Measurements from ENCODE around the gene TSPYL4. TPM values are rescaled to one million over a fixed set of nuclear protein-coding genes. Genes with fewer than 3 reads are reported as not detected.
"Not testable (repeated sequence)": the region's sequence is repeated elsewhere in the genome, so short reads cannot be mapped to it uniquely, and the experiment has no call there.

Gene TSPYL4
- total and polyA plus RNA-seq, 12 donors: 14.6 to 58.4 (median 32.5) TPM

GRCh38 chr6:116290799-116291198 is 36.9 kb upstream of the TSPYL4 start:
- H3K27me3 ChIP-seq: no peaks in the 10 kb centered on the region
- intact Hi-C loops (cut with DNase I): loop anchor here in 1 of 2 donors (10.0 kb wide), 1 partner anchor 74 kb away; no protein-coding TSS in a partner anchor
- H3K4me1 ChIP-seq (replicated peaks in 1 of 2): peaks cover 3 to 5% of the 10 kb centered on the region in 2 donors
- no peaks in the 10 kb centered on the region for H3K9me3 ChIP-seq (replicated peaks in 1 of 3)
- no peak overlapping the region for H3K27ac ChIP-seq
- no peak for DNase-seq
- H3K36me3 ChIP-seq (replicated peaks in 1 of 2): no peaks in the 10 kb centered on the region
- 81 to 97% (median 88%) methylated on average over 2 of the region's 2 CpGs for WGBS, 4 donors
- no peak for TF ChIP-seq CTCF (IDR thresholded peaks at IDR 0.05)
- no peak for TF ChIP-seq POLR2A (IDR thresholded peaks at IDR 0.05)
- H3K4me3 ChIP-seq: no peak overlapping the region

GRCh38 chr6:116289876-116290275 is 36.0 kb upstream of the TSPYL4 start:
- H3K4me1 ChIP-seq (replicated peaks in 1 of 2): peaks cover 3 to 5% of the 10 kb centered on the region in 2 donors
- no peak for TF ChIP-seq POLR2A (IDR thresholded peaks at IDR 0.05)
- no peak for TF ChIP-seq CTCF (IDR thresholded peaks at IDR 0.05)
- H3K27ac ChIP-seq: no peak overlapping the region
- no peak overlapping the region for H3K4me3 ChIP-seq
- no peak for DNase-seq
- H3K9me3 ChIP-seq (replicated peaks in 1 of 3): no peaks in the 10 kb centered on the region
- WGBS, 4 donors: 85 to 94% (median 90%) methylated on average over 2 of the region's 2 CpGs
- H3K36me3 ChIP-seq (replicated peaks in 1 of 2): no peaks in the 10 kb centered on the region
- intact Hi-C loops (cut with DNase I): loop anchor here in 1 of 2 donors (10.0 kb wide), 1 partner anchor 75 kb away; no protein-coding TSS in a partner anchor
- H3K27me3 ChIP-seq: no peaks in the 10 kb centered on the region

- TF ChIP-seq CTCF (IDR thresholded peaks at IDR 0.05): peak; percentile 76 to 92 (median 84)
- no peak for TF ChIP-seq POLR2A (IDR thresholded peaks at IDR 0.05)
- intact Hi-C loops (cut with DNase I): no loop called here
- DNase-seq: no peak
- H3K27ac ChIP-seq: no peak overlapping the region
- H3K9me3 ChIP-seq (replicated peaks in 1 of 3): no peaks in the 10 kb centered on the region
- H3K4me1 ChIP-seq (replicated peaks in 1 of 2): peaks cover under 1 to 5% of the 10 kb centered on the region in 2 donors
- 92 to 94% (median 94%) methylated on average over 2 of the region's 2 CpGs for WGBS, 4 donors
- no peaks in the 10 kb centered on the region for H3K36me3 ChIP-seq (replicated peaks in 1 of 2)
- H3K27me3 ChIP-seq: no peaks in the 10 kb centered on the region
- H3K4me3 ChIP-seq: no peak overlapping the region
These were observed 33.9 kb upstream of the TSPYL4 start for GRCh38 chr6:116287689-116288282.

GRCh38 chr6:116286773-116287358 is 33.0 kb upstream of the TSPYL4 start:
- intact Hi-C loops (cut with DNase I): no loop called here
- Histone ChIP-seq H3K27me3 (no peaks in the 10 kb centered on the region), H3K9me3 (replicated peaks in 1 of 3) (no peaks in the 10 kb centered on the region), H3K4me1 (replicated peaks in 1 of 2) (peaks cover 0 to 12% of the 10 kb centered on the region in 2 donors), H3K27ac (no peak overlapping the region), H3K4me3 (no peak overlapping the region), H3K36me3 (replicated peaks in 1 of 2) (no peaks in the 10 kb centered on the region)
- DNase-seq: no peak
- TF ChIP-seq CTCF (IDR thresholded peaks at IDR 0.05) (no peak), POLR2A (IDR thresholded peaks at IDR 0.05) (no peak)
- WGBS, 4 donors: 80 to 87% (median 83%) methylated on average over 1 of the region's 1 CpG

- not testable (repeated sequence) for DNase-seq; H3K9me3 ChIP-seq (replicated peaks in 1 of 3)
These were observed 31.1 kb upstream of the TSPYL4 start for GRCh38 chr6:116284984-116285383.

More at GRCh38 chr6:116284984-116285383, 31.1 kb upstream of the TSPYL4 start:
- WGBS, 4 donors: 88 to 97% (median 95%) methylated on average over 4 of the region's 4 CpGs
- H3K4me3 ChIP-seq; H3K36me3 ChIP-seq (replicated peaks in 1 of 2); intact Hi-C loops (cut with DNase I); H3K27ac ChIP-seq; H3K27me3 ChIP-seq: not testable (repeated sequence)
- H3K4me1 ChIP-seq (replicated peaks in 1 of 2): peaks cover 7 to 19% of the 10 kb centered on the region in 2 donors

Data from adrenal gland (tissue), 12 donors.